Measurements from ENCODE around the gene CEP85.

The CEP85 gene

DNA sequence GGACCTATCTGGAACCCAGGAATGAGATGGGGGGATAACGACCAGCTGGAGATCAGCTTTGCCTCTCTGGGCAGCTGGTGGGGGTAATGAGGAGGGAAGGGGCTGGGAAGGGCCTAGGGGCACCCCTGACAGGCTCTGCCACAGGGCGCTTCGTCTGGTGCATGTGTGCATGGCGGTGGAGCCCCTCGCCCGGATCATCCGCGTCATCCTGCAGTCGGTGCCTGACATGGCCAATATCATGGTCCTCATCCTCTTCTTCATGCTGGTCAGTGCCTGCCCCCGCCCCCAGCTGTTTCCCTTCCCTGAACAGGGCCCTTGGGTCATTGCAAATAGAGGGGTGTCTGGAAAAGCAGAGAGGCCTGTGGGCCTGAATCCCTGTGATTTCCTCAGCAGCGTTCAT lies 36.2 kb upstream of the CEP85 start:
- FAIRE-seq (no peak), DNase-seq (ENCODE audit: insufficient read length) (no peak)
- no peak for TF ChIP-seq POLR2AphosphoS5 (IDR thresholded peaks at IDR 0.05; ENCODE audit: low read depth, low read length)
- TF ChIP-seq POLR2A (IDR thresholded peaks at IDR 0.05; ENCODE audit: low read depth, low read length) = no peak

DNA sequence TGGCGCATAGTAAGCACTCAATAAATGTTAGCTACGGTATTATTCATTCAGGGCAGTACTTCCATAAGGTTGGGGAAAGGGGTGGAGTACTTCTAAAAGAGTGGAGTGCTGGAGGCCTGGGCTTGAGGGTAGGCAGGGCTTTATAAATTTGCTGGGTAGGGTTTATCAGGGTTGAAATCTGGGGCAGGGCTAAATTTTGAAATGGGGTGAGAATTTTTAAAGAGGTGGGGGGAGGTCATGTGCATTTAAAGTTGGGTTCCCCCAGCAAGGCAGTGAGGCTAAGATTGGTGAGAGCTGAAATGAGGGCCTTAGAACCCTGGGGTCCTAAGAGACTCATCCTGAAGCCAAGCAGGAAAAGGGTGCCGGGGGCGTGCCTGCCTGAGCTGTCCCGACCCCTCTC lies 33.6 kb upstream of the CEP85 start:
- FAIRE-seq = no peak

GRCh38 chr1:26203642-26204318 lies 30.2 kb upstream of the CEP85 start:
- no peak for FAIRE-seq
- TF ChIP-seq POLR2A (IDR thresholded peaks at IDR 0.05; ENCODE audit: low read depth, low read length) (no peak), TAF1 (IDR thresholded peaks at IDR 0.05; ENCODE audit: borderline replicate concordance, low read depth, low read length) (no peak), POLR2AphosphoS5 (IDR thresholded peaks at IDR 0.05; ENCODE audit: low read depth, low read length) (no peak)

More for the DNA sequence above, 33.6 kb upstream of the CEP85 start:
- no peak for DNase-seq (ENCODE audit: insufficient read length)
- TF ChIP-seq POLR2A (IDR thresholded peaks at IDR 0.05; ENCODE audit: low read depth, low read length) (no peak), POLR2AphosphoS5 (IDR thresholded peaks at IDR 0.05; ENCODE audit: low read depth, low read length) (no peak), TAF1 (IDR thresholded peaks at IDR 0.05; ENCODE audit: borderline replicate concordance, low read depth, low read length) (no peak)

GRCh38 chr1:26210147-26210870 lies 23.7 kb upstream of the CEP85 start:
- TF ChIP-seq POLR2AphosphoS5 (IDR thresholded peaks at IDR 0.05; ENCODE audit: low read depth, low read length) (no peak), TAF1 (IDR thresholded peaks at IDR 0.05; ENCODE audit: borderline replicate concordance, low read depth, low read length) (no peak), POLR2A (IDR thresholded peaks at IDR 0.05; ENCODE audit: low read depth, low read length) (no peak)
- FAIRE-seq (no peak), DNase-seq (ENCODE audit: insufficient read length) (no peak)

More at GRCh38 chr1:26203642-26204318, 30.2 kb upstream of the CEP85 start:
- DNase-seq (ENCODE audit: insufficient read length) = no peak

GRCh38 chr1:26212726-26213125 lies 21.3 kb upstream of the CEP85 start:
- FAIRE-seq (no peak), DNase-seq (ENCODE audit: insufficient read length) (no peak)
- no peak for TF ChIP-seq TAF1 (IDR thresholded peaks at IDR 0.05; ENCODE audit: borderline replicate concordance, low read depth, low read length)
- TF ChIP-seq POLR2A (IDR thresholded peaks at IDR 0.05; ENCODE audit: low read depth, low read length) = no peak
- no peak for TF ChIP-seq POLR2AphosphoS5 (IDR thresholded peaks at IDR 0.05; ENCODE audit: low read depth, low read length)

DNA sequence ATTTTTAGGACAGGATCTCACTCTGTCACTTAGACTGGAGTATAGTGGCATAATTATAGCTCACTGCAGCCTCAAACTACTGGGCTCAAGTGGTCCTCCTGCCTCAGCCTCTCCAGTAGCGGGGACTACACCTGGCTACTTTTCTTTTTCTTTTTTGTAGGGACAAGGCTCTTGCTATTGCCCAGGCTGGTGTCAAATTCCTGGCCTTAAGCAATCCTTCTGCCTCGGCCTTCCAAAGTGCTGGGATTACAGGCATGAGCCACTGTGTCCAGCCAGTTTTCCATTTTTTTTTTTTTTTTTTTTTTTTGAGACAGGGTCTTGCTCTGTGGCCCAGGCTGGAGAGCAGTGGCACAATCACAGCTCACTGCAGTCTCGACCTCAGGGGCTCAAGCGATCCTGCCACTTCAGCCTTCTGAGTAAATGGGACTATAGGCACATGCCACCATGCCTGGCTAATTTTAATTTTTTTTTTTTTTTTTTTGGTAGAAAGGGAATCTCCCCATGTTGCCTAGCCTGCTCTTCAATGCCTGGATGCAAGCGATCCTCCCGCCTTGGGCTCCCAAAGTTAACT lies 20.6 kb upstream of the CEP85 start:
- no peak for FAIRE-seq
- no peak for TF ChIP-seq POLR2AphosphoS5 (IDR thresholded peaks at IDR 0.05; ENCODE audit: low read depth, low read length)
- TF ChIP-seq POLR2A (IDR thresholded peaks at IDR 0.05; ENCODE audit: low read depth, low read length) = no peak
- TF ChIP-seq TAF1 (IDR thresholded peaks at IDR 0.05; ENCODE audit: borderline replicate concordance, low read depth, low read length) = no peak

GRCh38 chr1:26215246-26215645 lies 18.8 kb upstream of the CEP85 start:
- FAIRE-seq (no peak), DNase-seq (ENCODE audit: insufficient read length) (no peak)
- TF ChIP-seq TAF1 (IDR thresholded peaks at IDR 0.05; ENCODE audit: borderline replicate concordance, low read depth, low read length) (no peak), POLR2A (IDR thresholded peaks at IDR 0.05; ENCODE audit: low read depth, low read length) (no peak), POLR2AphosphoS5 (IDR thresholded peaks at IDR 0.05; ENCODE audit: low read depth, low read length) (no peak)

More for the DNA sequence above, 20.6 kb upstream of the CEP85 start:
- DNase-seq (ENCODE audit: insufficient read length) = no peak

DNA sequence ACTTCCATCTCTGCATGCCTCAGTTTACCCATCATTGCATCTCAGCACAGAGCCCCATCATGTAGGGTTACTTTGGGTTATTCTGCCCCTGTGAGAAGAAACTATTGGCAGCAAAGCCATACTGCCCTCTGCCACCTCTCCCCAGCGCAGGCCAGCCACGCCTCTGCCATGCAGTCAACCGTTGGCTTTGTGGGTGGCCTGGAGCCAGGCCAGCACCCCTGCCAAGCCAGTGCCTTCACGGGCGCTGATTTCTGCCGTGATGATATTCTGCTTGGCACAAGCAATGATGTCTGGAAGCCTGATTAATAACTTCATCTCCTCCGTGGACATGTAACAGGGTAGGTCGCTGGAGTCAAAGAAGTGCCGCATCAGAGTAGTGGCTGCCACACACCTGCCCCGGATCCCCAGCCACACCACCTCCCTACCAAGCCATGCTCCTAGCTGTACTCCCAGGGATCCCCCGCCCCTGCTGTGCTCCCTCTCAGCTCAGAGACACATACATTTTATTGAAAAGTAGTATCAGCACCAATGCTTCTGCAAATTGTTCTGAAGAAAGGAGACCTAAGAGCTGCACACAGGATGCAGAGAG lies 15.0 kb upstream of the CEP85 start:
- DNase-seq (ENCODE audit: insufficient read length) (no peak), FAIRE-seq (no peak)
- TF ChIP-seq TAF1 (IDR thresholded peaks at IDR 0.05; ENCODE audit: borderline replicate concordance, low read depth, low read length) (no peak), POLR2AphosphoS5 (IDR thresholded peaks at IDR 0.05; ENCODE audit: low read depth, low read length) (no peak), POLR2A (IDR thresholded peaks at IDR 0.05; ENCODE audit: low read depth, low read length) (no peak)

- no peak for TF ChIP-seq POLR2A (IDR thresholded peaks at IDR 0.05; ENCODE audit: low read depth, low read length)
- no peak for TF ChIP-seq POLR2AphosphoS5 (IDR thresholded peaks at IDR 0.05; ENCODE audit: low read depth, low read length)
- TF ChIP-seq TAF1 (IDR thresholded peaks at IDR 0.05; ENCODE audit: borderline replicate concordance, low read depth, low read length) = no peak
- FAIRE-seq (no peak), DNase-seq (ENCODE audit: insufficient read length) (no peak)
These were observed 13.6 kb upstream of the CEP85 start for GRCh38 chr1:26220199-26220912.

DNA sequence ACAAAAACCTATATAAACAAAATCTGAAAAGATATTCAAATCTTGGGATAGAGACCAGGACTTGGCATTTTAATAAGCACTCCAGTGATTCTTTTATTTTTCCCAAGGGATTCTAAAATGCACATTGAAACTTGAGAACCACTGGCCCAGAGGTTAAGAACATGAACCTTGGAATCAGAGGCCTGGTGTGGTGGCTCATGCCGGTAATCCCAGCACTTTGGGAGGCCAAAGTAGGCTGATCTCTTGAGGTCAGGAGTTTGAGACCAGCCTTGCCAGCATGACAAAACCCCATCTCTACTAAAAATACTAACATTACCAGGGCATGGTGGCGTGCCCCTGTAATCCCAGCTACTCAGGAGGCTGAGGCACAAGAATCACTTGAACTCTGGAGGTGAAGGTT lies 12.9 kb upstream of the CEP85 start:
- no peak for TF ChIP-seq POLR2A (IDR thresholded peaks at IDR 0.05; ENCODE audit: low read depth, low read length)
- no peak for TF ChIP-seq TAF1 (IDR thresholded peaks at IDR 0.05; ENCODE audit: borderline replicate concordance, low read depth, low read length)
- no peak for TF ChIP-seq POLR2AphosphoS5 (IDR thresholded peaks at IDR 0.05; ENCODE audit: low read depth, low read length)
- FAIRE-seq = no peak

DNA sequence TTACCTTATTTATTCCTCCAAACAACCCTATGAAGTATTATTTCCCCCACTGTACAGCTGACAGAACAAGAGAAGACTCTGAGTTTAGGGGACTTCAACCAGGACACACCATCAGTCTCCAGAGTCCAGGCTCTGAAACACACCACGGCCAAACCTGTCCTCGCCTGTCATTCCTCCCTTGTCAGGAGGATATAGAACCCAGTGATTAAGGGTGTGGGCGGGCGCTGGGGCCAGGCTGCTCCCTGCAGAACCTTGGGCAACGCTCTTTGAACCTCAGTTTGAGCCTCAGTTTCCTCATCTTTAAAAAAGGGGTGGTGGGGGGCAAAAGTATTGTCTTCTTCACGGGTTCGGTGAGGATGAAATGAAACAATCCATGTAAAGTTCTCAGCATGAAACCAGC lies 9.4 kb upstream of the CEP85 start:
- no peak for DNase-seq (ENCODE audit: insufficient read length)
- FAIRE-seq = no peak
- TF ChIP-seq POLR2AphosphoS5 (IDR thresholded peaks at IDR 0.05; ENCODE audit: low read depth, low read length) = no peak
- TF ChIP-seq TAF1 (IDR thresholded peaks at IDR 0.05; ENCODE audit: borderline replicate concordance, low read depth, low read length) = no peak
- no peak for TF ChIP-seq POLR2A (IDR thresholded peaks at IDR 0.05; ENCODE audit: low read depth, low read length)

More for the DNA sequence above, 12.9 kb upstream of the CEP85 start:
- DNase-seq (ENCODE audit: insufficient read length) = no peak

Measured in GM12892 (cell line).